ENCODE measurements around the gene BABAM2. TPM values are rescaled to one million over a fixed set of nuclear protein-coding genes. Genes with fewer than 3 reads are reported as not detected.
A peak's percentile ranks its signal among the peaks of the same experiment; 100 is the strongest.

The BABAM2 gene
- total RNA-seq, 1 donor from 2014 or later: 37.1 TPM

GRCh38 chr2:28355521-28356094 is 465.1 kb downstream of the BABAM2 start:
- no peak for TF ChIP-seq CTCF (IDR thresholded peaks at IDR 0.05; ENCODE audit: unreplicated experiment)
- H3K27ac Mint-ChIP-seq: no peak overlapping the region

DNA sequence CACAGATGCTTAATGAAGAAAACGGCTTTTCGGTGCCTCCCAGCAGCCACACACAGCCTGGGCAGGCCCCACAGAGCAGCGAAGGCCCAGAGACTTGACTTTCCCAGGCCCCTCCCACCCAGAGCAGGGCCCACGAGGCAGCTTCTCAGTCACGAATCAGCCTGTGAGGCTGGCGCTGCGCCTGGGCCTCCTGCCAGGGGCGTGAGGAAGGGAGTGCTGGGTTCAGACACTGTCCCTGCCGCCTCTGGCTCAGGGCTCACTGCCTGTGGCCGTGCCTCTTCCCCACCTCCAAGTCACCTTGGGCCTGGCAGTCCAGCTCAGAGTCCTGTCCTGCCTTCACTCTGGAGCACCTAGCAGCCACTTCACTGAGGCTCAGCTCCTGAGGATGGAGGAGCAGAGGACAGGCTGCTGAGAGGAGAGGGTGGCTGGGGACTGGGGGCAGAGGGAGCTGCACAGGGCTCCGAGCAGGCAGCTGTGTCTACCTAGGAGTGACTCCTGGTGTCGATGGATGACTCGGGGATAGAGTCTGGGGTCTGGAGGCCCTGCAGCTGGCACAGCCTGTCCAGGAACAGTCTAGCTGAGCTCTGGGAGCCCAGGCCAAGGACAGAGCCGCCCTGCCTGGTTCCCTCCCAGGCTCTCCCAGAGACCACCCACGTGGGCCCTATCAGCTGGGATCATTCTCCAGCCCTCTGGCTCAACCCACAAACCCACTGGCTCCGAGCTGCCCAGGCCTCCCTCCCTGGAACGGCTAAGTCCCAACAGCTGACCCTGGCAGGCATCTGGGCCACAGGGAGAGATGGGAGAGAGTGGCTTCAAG is 465.8 kb downstream of the BABAM2 start:
- no peak for DNase-seq (ENCODE audit: low spot score, unreplicated experiment)
- Mint-ChIP-seq H3K27me3 (no peaks in the 10 kb centered on the region), H3K4me3 (ENCODE audit: low read depth) (no peak overlapping the region), H3K4me1 (ENCODE audit: low read depth) (peaks cover 5% of the 10 kb centered on the region), H3K36me3 (ENCODE audit: insufficient read depth) (no peaks in the 10 kb centered on the region), H3K9me3 (ENCODE audit: low read depth) (no peaks in the 10 kb centered on the region), H3K27ac (no peak overlapping the region)
- no peak for TF ChIP-seq CTCF (IDR thresholded peaks at IDR 0.05; ENCODE audit: unreplicated experiment)

More at GRCh38 chr2:28355521-28356094, 465.1 kb downstream of the BABAM2 start:
- Mint-ChIP-seq H3K9me3 (ENCODE audit: low read depth) (no peaks in the 10 kb centered on the region), H3K4me1 (ENCODE audit: low read depth) (peaks cover 5% of the 10 kb centered on the region), H3K4me3 (ENCODE audit: low read depth) (no peak overlapping the region), H3K36me3 (ENCODE audit: insufficient read depth) (no peaks in the 10 kb centered on the region), H3K27me3 (no peaks in the 10 kb centered on the region)
- DNase-seq (ENCODE audit: low spot score, unreplicated experiment): no peak

- H3K4me1 Mint-ChIP-seq (ENCODE audit: low read depth): peaks cover 5% of the 10 kb centered on the region
Measured at GRCh38 chr2:28357055-28357454, 466.5 kb downstream of the BABAM2 start.

DNA sequence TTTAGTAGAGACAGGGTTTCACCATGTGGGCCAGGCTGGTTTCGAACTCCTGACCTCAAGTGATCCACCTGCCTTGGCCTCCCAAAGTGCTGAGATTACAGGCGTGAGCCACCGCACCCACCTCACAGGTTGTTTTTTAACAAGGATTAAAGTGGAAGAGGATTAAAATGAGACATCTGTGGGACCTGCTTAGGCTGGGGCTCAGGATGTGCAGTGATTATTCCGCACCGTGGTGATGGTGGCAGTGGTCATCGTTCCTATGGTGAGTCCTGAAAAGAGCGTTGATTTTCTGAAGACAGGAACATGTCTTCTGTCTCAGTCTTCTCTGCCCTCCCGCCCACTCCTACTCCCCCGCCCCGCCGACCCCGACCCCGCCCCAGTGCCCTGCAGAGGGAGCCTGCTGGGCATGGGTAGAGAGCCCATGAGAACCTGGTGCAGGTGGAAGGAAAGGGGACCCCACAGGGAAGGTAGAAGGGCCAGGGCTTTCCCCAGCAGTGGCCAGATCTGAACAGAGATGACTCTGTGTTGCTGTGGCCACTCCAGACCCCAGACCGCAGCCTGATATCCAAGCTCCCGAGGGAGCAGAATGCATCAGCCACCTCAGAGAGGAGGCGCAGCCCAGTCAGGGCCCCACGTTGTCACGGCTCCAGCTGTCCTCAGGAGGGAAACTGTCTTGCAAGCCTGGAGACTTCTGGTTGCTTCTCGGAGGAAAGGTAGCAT is 467.6 kb downstream of the BABAM2 start:
- TF ChIP-seq CTCF (IDR thresholded peaks at IDR 0.05; ENCODE audit: unreplicated experiment): no peak
- Mint-ChIP-seq H3K27ac (no peak overlapping the region), H3K9me3 (ENCODE audit: low read depth) (no peaks in the 10 kb centered on the region), H3K4me1 (ENCODE audit: low read depth) (peaks cover 5% of the 10 kb centered on the region), H3K4me3 (ENCODE audit: low read depth) (no peak overlapping the region), H3K36me3 (ENCODE audit: insufficient read depth) (no peaks in the 10 kb centered on the region), H3K27me3 (peaks cover 9% of the 10 kb centered on the region)
- no peak for DNase-seq (ENCODE audit: low spot score, unreplicated experiment)

More at GRCh38 chr2:28357055-28357454, 466.5 kb downstream of the BABAM2 start:
- Mint-ChIP-seq H3K36me3 (ENCODE audit: insufficient read depth) (no peaks in the 10 kb centered on the region), H3K9me3 (ENCODE audit: low read depth) (no peaks in the 10 kb centered on the region), H3K4me3 (ENCODE audit: low read depth) (no peak overlapping the region), H3K27me3 (peaks cover under 1% of the 10 kb centered on the region), H3K27ac (no peak overlapping the region)
- no peak for DNase-seq (ENCODE audit: low spot score, unreplicated experiment)
- TF ChIP-seq CTCF (IDR thresholded peaks at IDR 0.05; ENCODE audit: unreplicated experiment): no peak

DNA sequence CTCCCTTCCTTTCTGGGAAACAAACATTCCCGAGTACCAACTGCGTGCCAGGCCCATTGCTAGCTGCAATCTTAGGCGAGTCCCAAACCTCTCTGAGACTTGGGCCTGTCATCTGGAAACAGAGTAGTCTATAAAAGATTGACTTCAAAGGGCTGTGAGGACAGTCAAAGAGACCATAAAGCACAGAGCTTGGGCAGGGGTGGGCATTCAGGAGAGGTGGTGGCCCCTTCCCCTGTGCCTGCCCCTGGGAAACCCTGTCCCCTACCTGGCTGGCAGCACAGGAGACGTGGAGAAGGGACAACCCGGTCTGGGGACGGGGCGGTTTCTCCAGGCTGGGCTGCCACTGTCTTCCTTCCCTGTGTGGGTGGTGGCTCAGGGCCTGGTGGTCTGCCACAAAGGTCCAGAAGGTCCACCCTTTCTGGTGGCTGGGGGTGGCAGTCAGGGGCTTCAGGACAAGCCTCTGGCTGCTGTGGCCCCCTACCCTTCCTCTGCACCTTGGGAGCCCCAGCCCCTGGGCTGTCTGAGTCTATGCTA is 468.2 kb downstream of the BABAM2 start:
- no peak overlapping the region for H3K4me3 Mint-ChIP-seq (ENCODE audit: low read depth)
- no peak for TF ChIP-seq CTCF (IDR thresholded peaks at IDR 0.05; ENCODE audit: unreplicated experiment)
- no peak for DNase-seq (ENCODE audit: low spot score, unreplicated experiment)
- H3K27ac Mint-ChIP-seq: peak overlapping the region; percentile 80
- no peaks in the 10 kb centered on the region for H3K9me3 Mint-ChIP-seq (ENCODE audit: low read depth)
- no peaks in the 10 kb centered on the region for H3K36me3 Mint-ChIP-seq (ENCODE audit: insufficient read depth)
- H3K4me1 Mint-ChIP-seq (ENCODE audit: low read depth): peaks cover 7% of the 10 kb centered on the region
- peaks cover 12% of the 10 kb centered on the region for H3K27me3 Mint-ChIP-seq

All from progenitor cell of endocrine pancreas (in vitro differentiated cells).